SKM-1 (cell line): Measurements from ENCODE around the gene GSDMA.
"Not testable (repeated sequence)": the region's sequence is repeated elsewhere in the genome, so short reads cannot be mapped to it uniquely, and the experiment has no call there.

ENCODE experiments used
- DNase-seq: peaks from one replicate; lab custom pipeline; 2025; ENCODE audit not compliant: unreplicated experiment; lab: John Stamatoyannopoulos, UW

Gene GSDMA

GRCh38 chr17:39929646-39930407, 33.0 kb upstream of the GSDMA start:
- DNase-seq = no peak

- DNase-seq = no peak
These were observed 28.9 kb upstream of the GSDMA start for GRCh38 chr17:39933912-39934311.

GRCh38 chr17:39934324-39934723, 28.5 kb upstream of the GSDMA start:
- DNase-seq = no peak

GRCh38 chr17:39935909-39936308, 26.9 kb upstream of the GSDMA start:
- DNase-seq = no peak

DNA sequence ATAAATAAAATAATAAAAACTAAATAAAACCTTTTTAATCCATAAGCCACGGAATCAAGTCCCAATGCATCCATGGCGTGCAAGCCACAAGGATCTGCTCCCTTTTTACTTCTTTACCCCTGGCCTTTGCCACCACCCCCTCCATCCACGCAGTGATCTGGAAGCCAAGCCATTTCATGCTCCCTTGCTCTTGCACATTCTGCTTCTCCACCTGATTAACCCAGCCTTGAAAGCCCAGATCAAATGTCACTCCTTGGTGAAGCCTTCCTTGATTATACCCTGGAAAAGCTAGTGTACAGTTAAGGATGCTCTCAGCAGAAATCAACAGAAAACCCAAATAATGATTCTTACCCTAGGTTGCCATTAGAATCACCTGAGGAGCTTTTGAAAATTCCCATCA, 25.4 kb upstream of the GSDMA start:
- no peak for DNase-seq

DNA sequence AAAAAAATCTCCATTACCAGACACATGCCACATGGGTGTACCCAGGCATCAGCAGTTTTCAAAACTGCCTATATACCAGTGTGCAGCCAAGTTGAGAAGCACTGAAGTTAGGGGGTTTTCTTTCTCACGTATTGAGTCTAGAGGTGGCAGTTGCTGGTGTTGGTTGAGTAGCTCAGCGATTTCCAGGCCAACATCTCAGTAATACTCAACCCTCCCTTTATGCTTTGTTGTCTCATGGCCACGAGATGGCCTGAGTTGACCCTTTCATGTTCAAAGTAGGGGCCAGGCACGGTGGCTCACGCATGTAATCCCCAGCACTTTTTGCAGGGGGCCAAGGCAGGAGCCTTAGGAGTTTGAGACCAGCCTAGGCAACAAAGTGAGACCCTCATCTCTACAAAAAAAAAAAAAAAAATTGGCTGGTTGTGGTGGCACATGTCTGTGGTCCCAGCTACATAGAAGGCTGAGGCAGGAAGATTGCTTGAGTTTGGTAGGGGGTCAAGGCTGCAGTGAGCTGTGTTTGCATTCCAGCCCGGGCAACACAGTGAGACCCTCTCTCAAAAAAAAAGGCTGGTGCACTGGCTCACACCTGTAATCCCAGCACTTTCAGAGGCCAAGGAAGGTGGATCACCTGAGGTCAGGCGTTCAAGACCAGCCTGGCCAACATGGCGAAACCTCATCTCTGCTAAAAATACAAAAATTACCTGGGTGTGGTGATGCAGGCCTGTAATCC, 24.5 kb upstream of the GSDMA start:
- no peak for DNase-seq

DNA sequence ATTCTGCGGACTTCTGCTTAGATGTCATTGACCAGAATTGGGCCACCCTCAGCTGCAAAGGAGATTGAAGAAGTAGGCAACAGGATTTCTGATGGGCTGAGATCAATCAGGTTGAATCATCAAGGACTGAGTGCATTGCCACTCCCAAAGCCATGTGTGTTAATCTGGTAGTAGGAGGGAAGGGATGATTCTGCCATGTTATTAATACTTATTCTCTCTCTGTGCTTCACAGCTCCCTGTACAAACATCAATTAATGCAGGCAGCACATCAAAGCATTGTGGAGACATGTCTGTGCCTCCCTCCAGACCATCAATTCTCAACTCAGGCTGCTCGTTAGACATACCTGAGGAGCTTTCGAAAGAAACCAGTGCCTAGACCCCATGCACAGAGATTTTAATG, 23.7 kb upstream of the GSDMA start:
- DNase-seq = no peak

GRCh38 chr17:39939588-39940419, 23.0 kb upstream of the GSDMA start:
- DNase-seq = peak; percentile 70

DNA sequence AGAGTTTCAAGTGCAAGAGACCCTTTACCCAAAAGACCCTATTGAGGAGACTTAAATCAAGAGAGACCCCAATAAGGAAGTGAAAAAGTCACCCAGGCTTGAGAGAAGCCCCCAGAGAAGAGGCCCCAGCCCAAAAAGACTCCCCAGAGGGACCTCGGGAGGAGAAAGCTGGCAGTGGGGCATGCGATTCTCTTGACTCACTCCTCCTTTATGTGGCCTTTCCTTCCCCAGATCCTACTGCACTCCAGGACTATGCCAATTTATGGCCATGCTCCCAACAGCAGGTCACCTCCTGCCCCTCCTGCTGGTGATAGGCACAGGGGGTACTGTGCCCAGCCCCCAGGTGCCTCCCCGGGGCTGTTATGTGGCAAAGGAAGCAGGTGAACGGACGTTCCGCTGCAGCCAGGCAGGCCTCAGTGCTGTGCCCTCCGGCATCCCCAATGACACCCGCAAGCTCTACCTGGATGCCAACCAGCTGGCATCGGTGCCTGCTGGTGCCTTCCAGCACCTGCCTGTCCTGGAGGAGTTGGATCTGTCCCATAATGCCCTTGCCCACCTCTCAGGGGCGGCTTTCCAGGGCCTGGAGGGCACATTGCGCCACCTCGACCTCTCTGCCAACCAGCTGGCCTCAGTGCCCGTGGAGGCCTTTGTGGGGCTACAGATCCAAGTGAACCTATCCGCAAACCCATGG, 19.0 kb upstream of the GSDMA start:
- DNase-seq = no peak

GRCh38 chr17:39944393-39944711, 18.5 kb upstream of the GSDMA start:
- no peak for DNase-seq

- no peak for DNase-seq
These were observed 16.1 kb upstream of the GSDMA start for GRCh38 chr17:39946551-39947330.

DNA sequence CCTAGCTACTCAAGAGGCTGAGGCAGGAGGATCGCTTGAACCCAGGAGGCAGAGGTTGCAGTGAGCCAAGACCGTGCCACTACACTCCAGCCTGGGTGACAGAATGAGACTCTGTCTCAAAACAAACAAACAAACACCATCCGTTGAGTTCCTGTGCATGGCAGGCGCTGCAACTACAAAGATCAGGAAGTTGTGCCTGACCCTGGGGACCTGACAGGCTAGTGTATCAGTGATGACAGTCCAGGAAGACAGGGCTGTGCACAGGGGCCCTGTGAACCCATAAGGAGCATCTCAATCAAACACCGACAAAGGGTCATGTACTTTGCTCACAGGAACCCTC, 14.3 kb upstream of the GSDMA start:
- not testable (repeated sequence) for DNase-seq

DNA sequence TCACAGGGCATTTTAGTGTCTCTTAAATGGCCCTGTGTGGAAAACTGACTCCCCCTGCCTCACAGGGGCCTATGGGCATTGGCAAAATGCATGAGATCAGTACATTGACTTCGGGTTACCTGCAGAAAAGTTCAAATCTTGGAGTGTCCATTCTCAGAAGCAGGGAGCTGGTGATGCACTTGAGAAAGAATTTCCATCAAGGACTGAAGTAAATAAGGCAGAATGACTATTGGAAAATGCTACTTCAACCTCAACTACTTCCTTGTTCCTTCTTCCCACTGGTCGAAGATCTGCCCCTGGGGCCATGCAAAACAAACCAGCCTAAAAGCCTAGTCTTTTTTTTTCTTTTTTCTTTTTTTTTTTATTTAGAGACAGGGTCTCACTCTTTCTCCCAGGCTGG, 13.8 kb upstream of the GSDMA start:
- DNase-seq = no peak

DNA sequence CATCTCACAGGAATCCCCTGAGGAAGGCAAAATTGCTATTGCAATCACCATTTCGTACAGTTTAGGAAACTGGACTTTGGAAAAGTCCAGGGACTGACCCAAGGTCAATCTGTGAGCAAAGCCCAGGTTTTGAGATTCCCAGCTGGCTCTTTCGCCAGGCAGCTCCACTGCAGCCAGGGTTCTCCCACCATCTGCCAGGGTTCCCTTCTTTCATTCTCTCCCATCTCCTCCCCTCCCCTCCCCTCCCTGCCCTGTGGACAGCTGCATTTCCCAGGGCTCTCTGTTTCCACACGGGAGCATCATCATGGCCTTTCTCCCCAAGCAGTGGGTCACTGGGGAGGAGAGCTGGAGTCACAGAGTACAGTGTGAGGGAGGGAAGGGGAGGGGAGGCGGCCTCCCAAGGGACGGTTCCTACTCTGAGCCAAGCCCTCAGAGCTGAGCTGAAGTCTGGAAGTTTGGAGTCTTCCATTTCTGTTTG, 11.9 kb upstream of the GSDMA start:
- no peak for DNase-seq

- DNase-seq = no peak
These were observed 10.7 kb upstream of the GSDMA start for GRCh38 chr17:39951924-39952679.

- peak; percentile 93 for DNase-seq
These were observed 9.9 kb upstream of the GSDMA start for GRCh38 chr17:39952680-39953470.

- no peak for DNase-seq
These were observed 9.3 kb upstream of the GSDMA start for GRCh38 chr17:39953471-39953888.

DNA sequence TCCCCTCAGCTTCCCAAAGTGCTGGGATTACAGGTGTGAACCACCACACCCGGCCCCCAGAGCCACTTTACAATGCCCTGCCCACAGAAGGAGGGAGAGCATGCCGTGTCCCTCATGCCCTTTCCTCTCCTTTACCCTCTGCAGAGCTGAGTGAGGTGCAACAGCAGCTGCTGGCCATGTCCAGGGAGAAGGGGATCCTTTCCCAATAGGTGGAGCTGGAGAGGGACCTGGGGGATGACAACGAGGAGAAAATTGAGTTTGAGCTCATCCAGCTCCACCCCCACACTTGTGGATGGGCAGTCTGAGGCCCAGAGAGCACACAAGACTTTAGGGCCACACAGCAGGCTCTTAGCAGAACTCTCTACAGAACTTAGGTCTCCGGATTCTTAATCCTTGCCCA, 7.9 kb upstream of the GSDMA start:
- DNase-seq = no peak

DNA sequence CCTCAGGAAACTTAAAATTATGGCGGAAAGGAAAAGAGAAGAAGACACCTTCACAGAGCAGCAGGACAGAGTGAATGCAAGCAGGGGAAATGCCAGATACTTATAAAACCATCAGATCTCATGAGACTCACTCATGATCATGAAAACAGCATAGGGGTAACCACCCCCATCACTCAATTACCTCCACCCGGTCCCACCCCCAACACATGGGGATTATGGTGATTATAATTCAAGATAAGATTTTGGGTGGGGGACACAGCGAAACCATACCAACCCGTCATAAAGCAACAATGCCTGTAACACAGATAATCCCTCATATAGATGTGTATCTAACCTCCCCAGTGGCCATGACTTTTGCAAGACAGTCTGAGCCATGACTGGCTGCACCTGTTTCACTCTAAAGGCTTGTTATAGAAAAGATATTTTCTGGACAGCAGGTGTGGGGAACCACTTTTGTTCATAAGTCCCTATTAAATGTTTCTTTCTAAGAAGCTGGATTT, 7.0 kb upstream of the GSDMA start:
- no peak for DNase-seq
